ENCODE data around the gene SCMH1. TPM values are rescaled to one million over a fixed set of nuclear protein-coding genes. Genes with fewer than 3 reads are reported as not detected.

SCMH1 gene
- total RNA-seq, 4 donors from 2014 or later, result 27.1 to 116 (median 52.9) TPM

- TF ChIP-seq POLR2A (IDR thresholded peaks at IDR 0.05) (no peak), CTCF (IDR thresholded peaks at IDR 0.05) (no peak)
- Histone ChIP-seq H3K4me3 (no peak overlapping the region), H3K9me3 (no peaks in the 10 kb centered on the region), H3K27me3 (no peaks in the 10 kb centered on the region), H3K27ac (no peak overlapping the region), H3K4me1 (peaks cover 0 to 9% (median under 1%) of the 10 kb centered on the region in 4 donors), H3K36me3 (peaks cover 0 to 14% (median 0%) of the 10 kb centered on the region in 3 donors)
- no peak for DNase-seq
Measured at GRCh38 chr1:41158147-41158875, 83.8 kb downstream of the SCMH1 start.

GRCh38 chr1:41155105-41155504, 87.0 kb downstream of the SCMH1 start:
- peaks cover 0 to 32% (median 1%) of the 10 kb centered on the region in 4 donors for H3K4me1 ChIP-seq
- TF ChIP-seq POLR2A (IDR thresholded peaks at IDR 0.05), result no peak
- TF ChIP-seq CTCF (IDR thresholded peaks at IDR 0.05), result no peak
- no peaks in the 10 kb centered on the region for H3K36me3 ChIP-seq
- no peaks in the 10 kb centered on the region for H3K27me3 ChIP-seq
- no peak overlapping the region for H3K4me3 ChIP-seq
- H3K9me3 ChIP-seq, result no peaks in the 10 kb centered on the region
- no peak for DNase-seq
- no peak overlapping the region for H3K27ac ChIP-seq

- no peak overlapping the region for H3K4me3 ChIP-seq
- TF ChIP-seq CTCF (IDR thresholded peaks at IDR 0.05), result no peak
- no peak for TF ChIP-seq POLR2A (IDR thresholded peaks at IDR 0.05)
- DNase-seq, result no peak
- no peaks in the 10 kb centered on the region for H3K27me3 ChIP-seq
- H3K36me3 ChIP-seq, result no peaks in the 10 kb centered on the region
- peak overlapping the region in 2 of 4 donors; percentile 42 to 63 for H3K27ac ChIP-seq
- no peaks in the 10 kb centered on the region for H3K9me3 ChIP-seq
- H3K4me1 ChIP-seq, result peaks cover 0 to 35% (median 1%) of the 10 kb centered on the region in 4 donors
Measured at GRCh38 chr1:41153750-41154274, 88.3 kb downstream of the SCMH1 start.

GRCh38 chr1:41152622-41153044, 89.5 kb downstream of the SCMH1 start:
- Histone ChIP-seq H3K36me3 (no peaks in the 10 kb centered on the region), H3K27ac (peak overlapping the region; percentile 9 to 78 (median 48)), H3K9me3 (no peaks in the 10 kb centered on the region), H3K4me3 (no peak overlapping the region), H3K27me3 (no peaks in the 10 kb centered on the region), H3K4me1 (peaks cover 0 to 35% (median 1%) of the 10 kb centered on the region in 4 donors)
- DNase-seq, result no peak
- TF ChIP-seq POLR2A (IDR thresholded peaks at IDR 0.05) (no peak), CTCF (IDR thresholded peaks at IDR 0.05) (no peak)

GRCh38 chr1:41151846-41152245, 90.3 kb downstream of the SCMH1 start:
- DNase-seq, result no peak
- Histone ChIP-seq H3K4me3 (no peak overlapping the region), H3K27me3 (no peaks in the 10 kb centered on the region), H3K36me3 (no peaks in the 10 kb centered on the region), H3K9me3 (no peaks in the 10 kb centered on the region), H3K4me1 (peaks cover 0 to 35% (median 1%) of the 10 kb centered on the region in 4 donors), H3K27ac (peak overlapping the region in 3 of 4 donors; percentile 34 to 78 (median 63))
- TF ChIP-seq POLR2A (IDR thresholded peaks at IDR 0.05), result no peak
- TF ChIP-seq CTCF (IDR thresholded peaks at IDR 0.05), result no peak
